ENCODE results near the gene AAK1.

GRCh38 chr2:69559442-69560146 is 83.9 kb downstream of the AAK1 start:
- TF ChIP-seq CTCF (conservative IDR thresholded peaks at IDR 0.05 in 1 of 2, IDR thresholded peaks at IDR 0.05 in 1 of 2; ENCODE audit: extremely low read depth in 1 of 2, insufficient read depth in 1 of 2, low read depth in 1 of 2, low read length in 2 of 2) (peak; percentile 76 to 84), EZH2 (IDR thresholded peaks at IDR 0.05; ENCODE audit: borderline replicate concordance, low read length) (no peak)
